Inflammatory macrophage treated with lipopolysaccharide for 1 hour (primary cell): ENCODE results near the gene NUAK2.

Experiments used
- DNase-seq, 2 donors: peaks; one replicate each; pipeline ENCODE4 v3.0.0-alpha.2; 2020 to 2022

NUAK2 gene

GRCh38 chr1:205270764-205271163, 50.8 kb downstream of the NUAK2 start:
- DNase-seq = no peak

GRCh38 chr1:205270271-205270670, 51.3 kb downstream of the NUAK2 start:
- no peak for DNase-seq

DNA sequence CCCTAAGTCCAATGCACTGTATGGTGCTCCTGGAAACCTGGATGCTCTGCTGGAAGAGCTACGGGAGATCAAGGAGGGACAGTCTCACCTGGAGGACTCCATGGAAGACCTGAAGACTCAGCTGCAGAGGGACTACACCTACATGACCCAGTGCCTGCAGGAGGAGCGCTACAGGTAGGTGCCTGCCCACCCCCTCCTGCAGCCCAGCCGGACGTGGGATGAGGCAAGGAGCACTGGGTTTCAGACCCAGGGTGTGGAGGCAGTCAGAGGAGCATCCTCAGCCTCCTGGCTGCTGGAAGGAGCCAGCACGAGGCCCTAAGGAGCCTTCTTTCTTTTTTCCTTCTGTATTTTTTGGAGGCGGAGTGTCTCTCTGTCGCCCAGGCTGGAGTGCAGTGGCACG, 51.8 kb downstream of the NUAK2 start:
- DNase-seq = no peak

DNA sequence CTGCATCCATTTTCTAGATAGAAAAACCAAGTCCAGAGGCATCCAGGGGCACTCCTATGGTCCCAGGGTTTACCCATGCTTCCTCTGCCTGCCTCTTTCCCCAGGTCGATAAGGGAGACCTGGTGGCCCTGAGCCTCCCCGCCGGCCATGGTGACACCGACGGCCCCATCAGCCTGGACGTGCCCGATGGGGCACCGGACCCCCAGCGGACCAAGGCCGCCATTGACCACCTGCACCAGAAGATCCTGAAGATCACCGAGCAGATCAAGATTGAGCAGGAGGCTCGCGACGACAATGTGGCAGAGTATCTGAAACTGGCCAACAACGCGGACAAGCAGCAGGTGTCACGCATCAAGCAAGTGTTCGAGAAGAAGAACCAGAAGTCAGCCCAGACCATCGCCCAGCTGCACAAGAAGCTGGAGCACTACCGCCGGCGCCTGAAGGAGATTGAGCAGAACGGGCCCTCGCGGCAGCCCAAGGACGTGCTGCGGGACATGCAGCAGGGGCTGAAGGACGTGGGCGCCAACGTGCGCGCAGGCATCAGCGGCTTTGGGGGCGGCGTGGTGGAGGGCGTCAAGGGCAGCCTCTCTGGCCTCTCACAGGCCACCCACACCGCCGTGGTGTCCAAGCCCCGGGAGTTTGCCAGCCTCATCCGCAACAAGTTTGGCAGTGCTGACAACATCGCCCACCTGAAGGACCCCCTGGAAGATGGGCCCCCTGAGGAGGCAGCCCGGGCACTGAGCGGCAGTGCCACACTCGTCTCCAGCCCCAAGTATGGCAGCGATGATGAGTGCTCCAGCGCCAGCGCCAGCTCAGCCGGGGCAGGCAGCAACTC, 52.5 kb downstream of the NUAK2 start:
- no peak for DNase-seq

DNA sequence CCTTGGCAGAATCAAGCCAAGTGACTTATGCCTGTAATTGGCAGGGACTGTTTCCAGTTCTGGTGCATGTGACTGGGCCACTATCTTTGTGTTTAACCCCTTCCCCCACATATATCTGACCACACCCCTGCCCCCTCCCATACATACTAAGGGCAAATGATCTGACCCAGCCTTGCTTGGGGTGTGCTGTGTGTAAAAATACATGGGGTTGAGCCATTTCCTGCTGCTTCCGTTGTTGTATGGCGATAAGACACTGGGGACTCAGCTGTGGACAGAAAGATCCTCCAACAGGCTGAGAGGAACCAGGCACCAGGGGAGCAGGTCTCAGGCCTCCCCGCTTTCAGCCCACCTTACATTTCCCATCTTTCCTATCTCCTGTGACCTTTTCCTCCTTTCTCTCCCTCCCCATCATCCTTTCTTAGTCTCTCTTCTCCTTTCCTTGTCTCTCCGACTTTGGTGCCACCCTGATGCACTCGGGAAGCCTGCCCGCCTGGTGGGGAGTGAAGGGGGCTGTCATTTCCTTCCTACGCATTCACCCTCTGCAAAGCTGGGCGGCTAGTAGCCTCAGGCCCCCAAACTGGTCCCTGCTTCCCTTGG, 54.1 kb downstream of the NUAK2 start:
- no peak for DNase-seq

DNA sequence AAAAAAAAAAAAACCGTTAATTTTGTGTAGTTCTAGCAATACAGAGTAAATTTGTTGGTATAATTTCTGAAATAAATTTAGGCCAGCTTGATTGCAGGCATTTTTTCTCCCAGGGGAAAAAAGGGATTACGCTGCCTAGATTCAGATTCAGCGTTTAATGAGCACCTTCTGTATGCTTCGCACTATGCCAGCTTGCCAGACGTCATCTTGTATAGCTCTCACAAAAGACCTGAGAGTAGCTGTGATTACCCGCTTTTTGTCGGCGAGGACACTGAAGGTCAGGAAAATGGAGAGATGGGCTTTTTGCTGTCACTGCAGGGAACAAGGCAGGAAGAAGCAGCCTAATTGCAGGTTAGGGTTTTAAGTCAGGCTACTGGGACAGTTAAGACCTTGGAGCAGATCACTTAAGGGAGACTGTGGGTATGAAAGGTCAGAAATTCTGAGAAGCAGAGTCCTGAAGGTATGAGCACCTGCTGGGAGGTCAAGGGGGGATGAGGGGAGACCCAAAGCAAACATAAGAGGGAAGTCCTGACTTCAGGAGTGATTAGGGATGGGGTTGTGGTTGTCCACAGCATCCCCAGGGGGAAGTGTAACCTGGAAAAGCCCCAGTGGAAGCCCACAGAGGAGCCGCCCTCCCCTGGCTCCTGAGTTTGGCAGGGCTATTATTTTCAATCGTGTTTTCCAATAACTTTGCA, 54.8 kb downstream of the NUAK2 start:
- no peak for DNase-seq

DNA sequence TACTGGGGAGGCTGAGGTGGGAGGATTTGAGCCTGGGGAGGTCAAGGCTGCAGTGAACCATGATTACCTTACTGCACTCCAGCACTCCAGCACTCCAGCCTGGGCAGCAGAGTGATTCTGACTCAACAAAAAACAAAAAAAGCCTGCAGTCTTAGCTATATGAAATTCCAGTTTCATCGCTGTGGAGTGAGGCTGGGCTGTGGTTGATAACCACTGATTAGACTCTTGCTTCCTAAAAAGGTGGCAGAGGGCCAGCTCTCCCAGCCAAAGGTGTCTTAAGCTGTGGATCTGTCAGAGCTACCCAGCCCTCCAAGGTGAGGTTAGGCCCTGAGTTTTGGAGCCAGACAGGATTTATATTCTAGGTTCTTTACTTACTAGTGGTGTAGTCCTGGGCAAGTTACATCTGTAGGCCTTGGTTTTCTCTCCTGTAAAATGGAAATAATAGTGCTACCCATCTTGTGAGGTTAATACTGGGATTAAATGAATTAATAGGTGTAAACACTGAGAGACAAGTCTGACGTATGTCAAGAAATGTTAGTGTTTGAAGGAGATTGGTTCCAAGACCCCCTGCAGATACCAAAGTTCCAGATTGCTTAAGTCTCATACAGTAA, 57.9 kb downstream of the NUAK2 start:
- DNase-seq = no peak

DNA sequence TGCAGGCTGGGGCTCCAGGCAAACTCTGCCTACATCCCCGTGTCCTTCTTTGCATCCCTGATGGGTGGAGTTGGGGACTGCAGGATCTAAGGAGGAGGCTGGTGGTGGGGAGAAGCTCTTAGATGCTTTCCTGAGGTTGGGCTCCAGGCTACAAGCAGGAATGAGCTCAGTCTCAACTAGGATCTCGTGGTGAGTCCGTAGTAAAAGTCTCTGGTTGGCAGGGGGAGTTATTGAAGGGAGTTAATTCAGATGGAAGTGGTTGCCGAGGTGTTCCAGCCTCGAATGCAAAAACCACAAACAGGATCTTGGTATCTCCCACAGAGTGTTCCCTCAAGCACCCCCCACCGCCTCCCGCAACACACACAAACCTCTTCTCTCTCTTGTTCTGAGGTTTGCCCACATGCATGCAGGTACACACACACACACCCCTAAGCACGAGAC, 58.8 kb downstream of the NUAK2 start:
- no peak for DNase-seq

GRCh38 chr1:205261946-205262691, 59.4 kb downstream of the NUAK2 start:
- peak in 1 of 2 donors; percentile 64 for DNase-seq

- DNase-seq = peak; percentile 68 to 86
Measured at GRCh38 chr1:205260948-205261732, 60.4 kb downstream of the NUAK2 start.

- DNase-seq = no peak
Measured at GRCh38 chr1:205259998-205260397, 61.5 kb downstream of the NUAK2 start.

DNA sequence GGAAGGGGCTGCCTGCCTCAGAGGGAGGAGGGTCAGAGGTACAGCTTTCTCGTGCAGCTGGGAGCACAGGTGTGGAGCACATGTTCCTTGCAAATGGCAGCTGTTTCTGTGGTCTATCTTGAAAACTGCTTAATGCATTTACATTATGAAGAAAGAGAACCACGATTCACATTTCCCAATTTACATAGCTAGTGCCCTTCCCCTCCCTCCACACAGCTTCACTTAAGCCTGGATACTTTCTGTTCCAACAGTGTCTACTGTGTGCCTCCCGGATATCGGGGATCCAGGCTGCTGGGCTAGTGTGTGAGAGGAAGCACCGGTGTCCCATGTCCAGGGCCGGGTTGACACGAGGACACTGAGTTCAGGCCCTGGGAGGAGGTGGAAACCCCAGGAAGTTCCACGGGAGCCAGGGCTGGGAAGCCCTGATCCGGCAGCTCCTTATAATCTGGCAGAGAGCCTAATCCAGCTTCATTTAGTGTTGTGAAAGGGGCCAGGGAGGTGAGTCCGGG, 62.2 kb downstream of the NUAK2 start:
- peak; percentile 43 to 66 for DNase-seq

GRCh38 chr1:205258719-205259118, 62.8 kb downstream of the NUAK2 start:
- DNase-seq = peak; percentile 40 to 79

- no peak for DNase-seq
Measured at GRCh38 chr1:205258261-205258691, 63.3 kb downstream of the NUAK2 start.

DNA sequence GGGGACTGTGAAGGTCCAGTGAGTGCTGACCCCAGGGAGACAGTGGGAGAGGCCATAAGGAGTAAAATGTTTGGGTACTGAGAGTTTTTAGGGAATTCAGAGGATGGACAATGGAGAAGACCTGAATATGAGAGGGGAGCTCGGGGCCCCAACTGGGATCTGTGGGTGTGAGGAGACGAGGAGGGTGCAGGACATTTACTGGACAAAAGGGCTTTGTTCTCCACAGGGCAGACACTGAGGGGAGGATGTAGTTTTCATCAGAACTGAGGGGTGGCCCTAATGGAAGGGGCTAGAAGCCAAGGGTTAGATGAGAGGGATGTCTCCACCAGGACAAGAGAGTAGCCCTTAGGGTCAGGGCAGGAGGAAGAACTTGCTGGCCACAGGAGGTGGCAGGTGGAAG, 63.8 kb downstream of the NUAK2 start:
- DNase-seq = no peak

DNA sequence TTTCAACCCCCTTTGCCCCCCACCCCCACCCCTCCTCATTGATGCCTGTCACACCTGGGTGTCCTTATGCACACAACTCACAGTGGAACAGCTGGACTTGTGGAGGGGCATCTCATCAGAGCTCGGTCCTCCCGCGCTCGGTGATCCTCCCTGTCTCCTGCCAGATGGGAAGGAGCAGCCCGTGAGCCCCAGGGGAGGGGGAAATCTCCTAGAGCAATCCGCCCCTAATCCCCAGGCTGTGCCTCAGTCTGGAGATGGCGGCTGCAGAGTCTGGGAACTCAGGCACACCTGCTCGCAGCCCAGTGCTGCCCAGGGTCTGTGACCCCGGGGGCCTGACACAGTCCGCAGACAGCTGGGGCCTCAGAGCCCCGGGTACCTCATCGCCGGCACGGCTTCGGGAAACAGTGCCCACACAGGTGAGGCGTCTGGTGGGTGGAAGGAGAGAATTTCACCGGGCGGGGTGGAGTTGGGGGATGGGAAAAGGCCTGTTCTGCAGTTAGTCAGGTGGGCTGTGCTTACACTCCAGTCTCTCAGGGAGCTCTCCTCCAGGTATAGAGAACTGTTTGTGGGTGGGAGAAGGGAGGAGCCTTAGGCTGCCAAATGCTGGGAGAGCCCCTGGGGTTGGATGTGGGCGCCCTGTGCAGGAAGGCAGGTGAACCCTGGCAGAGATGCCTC, 64.5 kb downstream of the NUAK2 start:
- no peak for DNase-seq

DNA sequence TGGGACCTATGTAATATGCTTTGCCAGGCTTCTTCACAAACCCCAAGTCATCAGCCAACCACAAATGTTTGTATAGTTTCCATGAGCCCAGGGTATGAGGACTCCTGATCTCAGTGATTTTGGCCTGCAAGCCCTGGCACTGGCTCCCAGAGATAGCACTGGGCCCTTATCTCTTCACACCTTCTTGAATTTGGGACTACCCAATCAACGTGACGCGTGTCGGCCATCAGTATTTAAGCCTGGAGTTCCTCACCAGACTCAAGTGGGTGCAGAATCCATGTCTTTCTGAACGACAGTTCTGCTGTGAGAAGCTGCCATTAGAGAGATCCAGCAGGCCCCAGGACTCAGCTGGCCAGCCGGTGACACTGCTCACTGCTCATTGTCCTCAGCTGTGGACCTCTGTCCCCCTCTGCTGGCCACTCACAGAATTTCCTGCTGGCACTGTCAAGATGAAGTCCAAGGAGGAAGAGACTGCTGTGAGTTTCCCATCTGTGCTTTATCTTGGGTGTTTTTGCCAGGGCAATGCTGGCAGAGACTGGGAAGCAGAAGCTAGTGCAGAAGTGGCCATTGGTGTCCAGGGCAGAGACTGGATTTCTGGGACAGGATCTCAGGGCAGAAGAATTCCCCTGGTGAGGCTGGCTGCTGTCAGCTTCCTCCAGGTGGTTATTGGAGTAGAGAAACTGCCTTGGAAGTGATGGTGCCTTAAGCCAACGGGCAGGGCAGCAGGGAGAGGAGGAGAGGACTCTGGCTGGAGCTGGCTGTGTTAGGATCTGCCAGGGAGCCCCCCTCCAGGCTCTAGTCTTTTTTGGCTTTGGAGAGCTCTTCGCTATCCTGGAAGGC, 65.4 kb downstream of the NUAK2 start:
- DNase-seq = peak; percentile 84 to 98
